ENCODE measurements around the gene DDX3X.

DNA sequence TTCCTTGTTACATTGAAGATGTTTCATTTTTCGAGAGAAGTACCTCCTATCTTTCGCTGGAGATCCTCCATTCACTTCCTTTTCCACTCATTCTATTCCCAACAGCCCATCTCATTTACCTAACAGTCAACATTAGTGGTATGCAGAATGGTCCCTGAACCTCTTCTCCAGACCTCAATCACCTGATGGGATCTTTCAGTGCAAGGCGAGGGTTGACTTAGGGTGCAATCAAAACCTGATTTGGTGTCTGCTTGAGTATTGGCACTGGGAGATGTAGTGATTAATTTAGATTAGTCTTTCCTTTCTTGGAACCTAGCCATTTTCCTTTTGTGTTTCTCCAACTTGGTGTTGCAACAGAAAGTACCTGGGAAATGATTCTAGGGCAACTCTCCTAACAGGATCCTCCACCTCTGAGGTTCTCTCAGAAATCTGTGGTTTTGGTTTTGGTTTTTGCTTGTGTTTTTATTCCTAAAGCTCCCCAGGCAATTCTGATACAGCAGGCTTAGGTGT, 18.4 kb downstream of the DDX3X start:
- TF ChIP-seq CTCF (conservative IDR thresholded peaks at IDR 0.05 in 1 of 2, IDR thresholded peaks at IDR 0.05 in 1 of 2; ENCODE audit: extremely low read depth in 1 of 2, insufficient read depth in 1 of 2, low read depth in 1 of 2, low read length in 2 of 2) (no peak), EZH2 (IDR thresholded peaks at IDR 0.05; ENCODE audit: borderline replicate concordance, low read length) (no peak)
